ENCODE data around the gene MYO3B.

MYO3B gene

GRCh38 chr2:170214309-170214948, 36.5 kb downstream of the MYO3B start:
- in situ Hi-C loops (cut with MboI; ENCODE audit: low pct_unique_long_range_greater_than_20kb, low sequenced_read_pairs, unreplicated experiment), result no loop called here
- DNase-seq (ENCODE audit: low spot score), result no peak
- TF ChIP-seq CTCF (IDR thresholded peaks at IDR 0.05; ENCODE audit: extremely low read depth, insufficient read depth, missing control alignments), result no peak

DNA sequence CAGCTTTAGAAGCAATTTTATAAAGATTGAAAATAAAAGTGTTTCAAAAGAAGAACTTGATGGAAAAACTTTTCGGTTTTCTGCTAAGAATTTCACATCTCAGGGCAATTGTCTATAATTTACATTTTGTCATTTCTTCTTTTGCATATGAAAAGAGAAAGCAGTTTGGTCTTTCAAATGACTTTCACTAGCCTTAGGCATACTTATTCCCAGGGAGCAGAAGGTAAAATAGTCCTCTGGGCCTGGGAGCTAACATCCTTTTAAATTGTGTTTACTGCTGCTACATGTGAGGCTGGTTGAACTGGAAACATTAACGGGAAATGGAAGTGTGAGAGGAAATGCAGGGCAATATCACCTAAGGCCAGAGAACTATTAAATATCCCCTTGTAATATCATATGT, 37.1 kb downstream of the MYO3B start:
- TF ChIP-seq CTCF (IDR thresholded peaks at IDR 0.05; ENCODE audit: extremely low read depth, insufficient read depth, missing control alignments), result no peak
- in situ Hi-C loops (cut with MboI; ENCODE audit: low pct_unique_long_range_greater_than_20kb, low sequenced_read_pairs, unreplicated experiment), result no loop called here
- no peak for DNase-seq (ENCODE audit: low spot score)

DNA sequence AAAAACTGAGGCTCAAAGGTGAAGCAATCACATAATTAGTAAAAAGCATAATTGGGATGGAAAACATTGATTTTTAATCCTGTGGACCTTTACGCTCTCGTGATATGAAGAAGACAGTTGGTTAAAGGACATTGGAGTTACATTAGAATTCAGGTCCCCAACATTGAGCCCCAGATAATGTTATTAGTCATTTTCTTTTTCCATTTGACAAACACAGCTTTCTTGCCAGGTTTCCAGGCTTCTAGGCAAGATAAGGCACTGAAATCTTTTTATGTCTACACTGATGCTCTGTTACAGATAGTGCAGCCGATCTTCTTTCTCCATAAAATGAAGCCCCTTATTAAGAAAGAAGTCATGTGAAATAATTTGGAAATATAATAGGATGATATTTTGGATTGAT, 38.5 kb downstream of the MYO3B start:
- in situ Hi-C loops (cut with MboI; ENCODE audit: low pct_unique_long_range_greater_than_20kb, low sequenced_read_pairs, unreplicated experiment), result no loop called here
- TF ChIP-seq CTCF (IDR thresholded peaks at IDR 0.05; ENCODE audit: extremely low read depth, insufficient read depth, missing control alignments), result no peak
- no peak for DNase-seq (ENCODE audit: low spot score)

GRCh38 chr2:170216981-170217380, 39.0 kb downstream of the MYO3B start:
- no peak for DNase-seq (ENCODE audit: low spot score)
- TF ChIP-seq CTCF (IDR thresholded peaks at IDR 0.05; ENCODE audit: extremely low read depth, insufficient read depth, missing control alignments), result no peak

GRCh38 chr2:170217778-170218251, 39.9 kb downstream of the MYO3B start:
- TF ChIP-seq CTCF (IDR thresholded peaks at IDR 0.05; ENCODE audit: extremely low read depth, insufficient read depth, missing control alignments), result no peak
- DNase-seq (ENCODE audit: low spot score), result no peak
- in situ Hi-C loops (cut with MboI; ENCODE audit: low pct_unique_long_range_greater_than_20kb, low sequenced_read_pairs, unreplicated experiment), result no loop called here

More at GRCh38 chr2:170216981-170217380, 39.0 kb downstream of the MYO3B start:
- in situ Hi-C loops (cut with MboI; ENCODE audit: low pct_unique_long_range_greater_than_20kb, low sequenced_read_pairs, unreplicated experiment), result no loop called here

DNA sequence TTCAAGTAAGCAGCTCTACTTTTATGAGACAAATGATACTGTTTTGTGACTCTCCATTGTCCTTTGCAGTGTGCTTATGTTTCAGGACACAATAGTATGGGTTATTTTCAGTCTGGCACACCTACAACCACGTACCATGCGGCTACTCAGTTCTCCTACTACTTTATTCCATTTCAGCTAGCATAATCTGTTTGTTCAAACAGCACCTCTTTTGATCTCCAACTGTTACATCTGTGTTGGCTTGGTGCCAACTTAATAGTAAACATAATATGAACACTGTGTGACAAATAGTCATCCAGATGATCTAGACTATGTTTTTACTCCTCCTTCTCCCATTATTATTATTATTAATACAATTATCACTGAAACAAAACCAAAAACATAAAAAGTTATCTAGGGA, 40.5 kb downstream of the MYO3B start:
- in situ Hi-C loops (cut with MboI; ENCODE audit: low pct_unique_long_range_greater_than_20kb, low sequenced_read_pairs, unreplicated experiment), result no loop called here

More for the DNA sequence above, 40.5 kb downstream of the MYO3B start:
- no peak for DNase-seq (ENCODE audit: low spot score)
- no peak for TF ChIP-seq CTCF (IDR thresholded peaks at IDR 0.05; ENCODE audit: extremely low read depth, insufficient read depth, missing control alignments)
